ENCODE results near the gene TRDN. TPM values are rescaled to one million over a fixed set of nuclear protein-coding genes. Genes with fewer than 3 reads are reported as not detected.

Gene TRDN
- total RNA-seq, 1 donor: not detected

- no peak overlapping the region for H3K4me3 ChIP-seq (ENCODE audit: low read depth, low read length)
- no peak for TF ChIP-seq CTCF (IDR thresholded peaks at IDR 0.05; ENCODE audit: insufficient read depth, low read depth, low read length)
- no peak for DNase-seq (ENCODE audit: low read depth)
Measured at GRCh38 chr6:123549476-123549875, 87.3 kb downstream of the TRDN start.

GRCh38 chr6:123547216-123547978, 89.4 kb downstream of the TRDN start:
- DNase-seq (ENCODE audit: low read depth): no peak
- TF ChIP-seq CTCF (IDR thresholded peaks at IDR 0.05; ENCODE audit: insufficient read depth, low read depth, low read length): no peak
- H3K4me3 ChIP-seq (ENCODE audit: low read depth, low read length): no peak overlapping the region

GRCh38 chr6:123546537-123546936, 90.2 kb downstream of the TRDN start:
- no peak for TF ChIP-seq CTCF (IDR thresholded peaks at IDR 0.05; ENCODE audit: insufficient read depth, low read depth, low read length)
- DNase-seq (ENCODE audit: low read depth): no peak
- no peak overlapping the region for H3K4me3 ChIP-seq (ENCODE audit: low read depth, low read length)

- DNase-seq (ENCODE audit: low read depth): no peak
- H3K4me3 ChIP-seq (ENCODE audit: low read depth, low read length): no peak overlapping the region
- TF ChIP-seq CTCF (IDR thresholded peaks at IDR 0.05; ENCODE audit: insufficient read depth, low read depth, low read length): no peak
Measured at GRCh38 chr6:123541462-123541861, 95.3 kb downstream of the TRDN start.

GRCh38 chr6:123533862-123534648, 102.7 kb downstream of the TRDN start:
- TF ChIP-seq CTCF (IDR thresholded peaks at IDR 0.05; ENCODE audit: insufficient read depth, low read depth, low read length): no peak
- no peak overlapping the region for H3K4me3 ChIP-seq (ENCODE audit: low read depth, low read length)
- no peak for DNase-seq (ENCODE audit: low read depth)

- DNase-seq (ENCODE audit: low read depth): no peak
- TF ChIP-seq CTCF (IDR thresholded peaks at IDR 0.05; ENCODE audit: insufficient read depth, low read depth, low read length): no peak
Measured at GRCh38 chr6:123529843-123530242, 106.9 kb downstream of the TRDN start.

More at GRCh38 chr6:123529843-123530242, 106.9 kb downstream of the TRDN start:
- no peak overlapping the region for H3K4me3 ChIP-seq (ENCODE audit: low read depth, low read length)

Data from fibroblast of villous mesenchyme (primary cell).